GM18517 (cell line): ENCODE measurements around the gene AFAP1.

Source experiments
- ATAC-seq: cut with Tn5 transposase; IDR thresholded peaks from one replicate; pipeline ENCODE4 v1.9.1; 2021; ENCODE audit warnings: mild to moderate bottlenecking, moderate library complexity; ENCODE audit not compliant: unreplicated experiment

Gene AFAP1

GRCh38 chr4:7968262-7968896, 28.7 kb upstream of the AFAP1 start:
- no peak for ATAC-seq

- ATAC-seq = no peak
Observed at GRCh38 chr4:7967501-7968261, 28.0 kb upstream of the AFAP1 start.

GRCh38 chr4:7967063-7967440, 27.4 kb upstream of the AFAP1 start:
- ATAC-seq = no peak

- ATAC-seq = no peak
Observed at GRCh38 chr4:7966281-7967062, 26.8 kb upstream of the AFAP1 start.

- no peak for ATAC-seq
Observed at GRCh38 chr4:7964890-7965662, 25.4 kb upstream of the AFAP1 start.

GRCh38 chr4:7964459-7964858, 24.8 kb upstream of the AFAP1 start:
- ATAC-seq = no peak

GRCh38 chr4:7963691-7964090, 24.0 kb upstream of the AFAP1 start:
- no peak for ATAC-seq

- ATAC-seq = no peak
Observed at GRCh38 chr4:7962609-7963508, 23.2 kb upstream of the AFAP1 start.

- ATAC-seq = peak; percentile 64
Observed at GRCh38 chr4:7960790-7961655, 21.4 kb upstream of the AFAP1 start.

GRCh38 chr4:7960017-7960789, 20.5 kb upstream of the AFAP1 start:
- no peak for ATAC-seq

GRCh38 chr4:7959078-7959477, 19.4 kb upstream of the AFAP1 start:
- no peak for ATAC-seq

- ATAC-seq = no peak
Observed at GRCh38 chr4:7956934-7957656, 17.4 kb upstream of the AFAP1 start.

GRCh38 chr4:7956270-7956808, 16.7 kb upstream of the AFAP1 start:
- ATAC-seq = no peak

- no peak for ATAC-seq
Observed at GRCh38 chr4:7955393-7955792, 15.7 kb upstream of the AFAP1 start.

GRCh38 chr4:7952615-7953014, 13.0 kb upstream of the AFAP1 start:
- ATAC-seq = no peak

GRCh38 chr4:7950301-7951092, 10.8 kb upstream of the AFAP1 start:
- ATAC-seq = no peak

GRCh38 chr4:7949759-7950158, 10.1 kb upstream of the AFAP1 start:
- ATAC-seq = no peak
